Measurements from ENCODE around the gene RPS6KB2. TPM values are rescaled to one million over a fixed set of nuclear protein-coding genes. Genes with fewer than 3 reads are reported as not detected.

Gene RPS6KB2
- total and polyA plus RNA-seq, 10 of the 15 experiments (the other 5 are each of a cell fraction or from before 2014, with no cell fraction given), result 0.39 to 101 (median 58.4) TPM

GRCh38 chr11:67381244-67381972 is 46.9 kb upstream of the RPS6KB2 start (continued):
- TF ChIP-seq, protein P1, sequence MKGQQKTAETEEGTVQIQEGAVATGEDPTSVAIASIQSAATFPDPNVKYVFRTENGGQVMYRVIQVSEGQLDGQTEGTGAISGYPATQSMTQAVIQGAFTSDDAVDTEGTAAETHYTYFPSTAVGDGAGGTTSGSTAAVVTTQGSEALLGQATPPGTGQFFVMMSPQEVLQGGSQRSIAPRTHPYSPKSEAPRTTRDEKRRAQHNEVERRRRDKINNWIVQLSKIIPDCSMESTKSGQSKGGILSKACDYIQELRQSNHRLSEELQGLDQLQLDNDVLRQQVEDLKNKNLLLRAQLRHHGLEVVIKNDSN (IDR thresholded peaks at IDR 0.05; ENCODE audit: borderline replicate concordance, extremely low read length, insufficient read depth, low read depth, low read length), result no peak
- TF ChIP-seq, protein P2, sequence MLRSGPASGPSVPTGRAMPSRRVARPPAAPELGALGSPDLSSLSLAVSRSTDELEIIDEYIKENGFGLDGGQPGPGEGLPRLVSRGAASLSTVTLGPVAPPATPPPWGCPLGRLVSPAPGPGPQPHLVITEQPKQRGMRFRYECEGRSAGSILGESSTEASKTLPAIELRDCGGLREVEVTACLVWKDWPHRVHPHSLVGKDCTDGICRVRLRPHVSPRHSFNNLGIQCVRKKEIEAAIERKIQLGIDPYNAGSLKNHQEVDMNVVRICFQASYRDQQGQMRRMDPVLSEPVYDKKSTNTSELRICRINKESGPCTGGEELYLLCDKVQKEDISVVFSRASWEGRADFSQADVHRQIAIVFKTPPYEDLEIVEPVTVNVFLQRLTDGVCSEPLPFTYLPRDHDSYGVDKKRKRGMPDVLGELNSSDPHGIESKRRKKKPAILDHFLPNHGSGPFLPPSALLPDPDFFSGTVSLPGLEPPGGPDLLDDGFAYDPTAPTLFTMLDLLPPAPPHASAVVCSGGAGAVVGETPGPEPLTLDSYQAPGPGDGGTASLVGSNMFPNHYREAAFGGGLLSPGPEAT (IDR thresholded peaks at IDR 0.05; ENCODE audit: low read depth), result 0 out of 2 replicates have a peak, but pooled peaks have one; percentile 27
- TF ChIP-seq IKZF2 (IDR thresholded peaks at IDR 0.05), result peak; percentile 26 to 33; a peak in 2 of 4 replicates
- no peak for TF ChIP-seq FOXM1 (IDR thresholded peaks at IDR 0.05; ENCODE audit: low read depth, low read length)
- peak; percentile 16; the same call in 1 of the 2 replicates for TF ChIP-seq EED (IDR thresholded peaks at IDR 0.05; ENCODE audit: low read depth)
- TF ChIP-seq CBX5 (IDR thresholded peaks at IDR 0.05; ENCODE audit: low read depth), result no peak
- no peak for TF ChIP-seq SP1 (IDR thresholded peaks at IDR 0.05; ENCODE audit: low read depth, low read length)
- no peak for TF ChIP-seq REST (IDR thresholded peaks at IDR 0.05; ENCODE audit: low read depth, low read length)
- TF ChIP-seq HDAC6 (IDR thresholded peaks at IDR 0.05; ENCODE audit: unreplicated experiment), result no peak
- no peak for TF ChIP-seq TCF3 (IDR thresholded peaks at IDR 0.05; ENCODE audit: borderline replicate concordance, insufficient read depth, low read depth, low read length)
- no peak for TF ChIP-seq CHD4 (IDR thresholded peaks at IDR 0.05)
- TF ChIP-seq ZNF687 (IDR thresholded peaks at IDR 0.05), result no peak
- no peak for TF ChIP-seq SREBF1 (IDR thresholded peaks at IDR 0.05; ENCODE audit: low read length)
- TF ChIP-seq MLLT1 (IDR thresholded peaks at IDR 0.05), result 0 out of 2 replicates have a peak, but pooled peaks have one; percentile 33
- no peak for TF ChIP-seq POLR2AphosphoS5 (IDR thresholded peaks at IDR 0.05; ENCODE audit: low read length)
- TF ChIP-seq IKZF1 (conservative IDR thresholded peaks at IDR 0.05), result peak; percentile 39; the same call in 1 of the 2 replicates
- TF ChIP-seq ZNF207 (IDR thresholded peaks at IDR 0.05; ENCODE audit: borderline replicate concordance), result no peak
